Amniotic stem cell (primary cell): ENCODE data around the gene ZFYVE28.

Experiments
- DNase-seq: peaks from one replicate; lab custom pipeline; 2025; lab: John Stamatoyannopoulos, UW

The ZFYVE28 gene

DNA sequence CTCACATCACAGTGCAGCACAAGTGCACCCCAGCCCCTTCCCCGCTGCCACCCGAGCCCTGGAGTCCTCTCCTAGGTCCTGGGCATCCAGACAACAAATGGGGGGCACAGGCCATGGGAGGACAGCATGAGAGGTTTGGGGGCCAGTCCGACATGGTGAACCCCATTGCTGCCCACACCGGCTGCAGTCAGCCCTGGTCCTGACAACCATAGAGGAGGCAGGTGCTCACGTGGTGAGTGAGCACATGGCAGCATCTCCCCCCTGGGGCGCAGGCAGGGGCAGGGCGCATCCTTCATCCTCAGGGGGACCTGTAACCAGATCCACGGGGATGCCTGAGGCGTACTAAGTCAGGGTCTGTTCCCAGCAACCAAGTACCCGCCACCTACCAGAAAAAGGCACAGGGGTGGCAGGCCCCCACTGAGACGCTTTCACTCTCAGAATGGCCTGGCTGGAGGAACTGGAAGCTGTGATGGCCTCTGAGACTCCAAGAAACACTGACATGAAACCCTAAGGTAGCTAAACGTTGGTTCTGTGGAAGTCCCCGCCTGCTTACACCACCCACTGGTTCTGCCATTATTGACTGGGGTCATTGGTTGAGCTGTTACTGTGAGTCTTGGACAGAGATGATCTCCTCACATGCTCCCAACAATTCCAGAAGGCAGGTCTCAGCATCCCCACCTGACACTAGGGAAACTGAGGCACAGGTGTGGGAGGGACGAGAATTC is 6.5 kb downstream of the ZFYVE28 start:
- no peak for DNase-seq

- no peak for DNase-seq
Observed at GRCh38 chr4:2409381-2409783, 9.1 kb downstream of the ZFYVE28 start.

DNA sequence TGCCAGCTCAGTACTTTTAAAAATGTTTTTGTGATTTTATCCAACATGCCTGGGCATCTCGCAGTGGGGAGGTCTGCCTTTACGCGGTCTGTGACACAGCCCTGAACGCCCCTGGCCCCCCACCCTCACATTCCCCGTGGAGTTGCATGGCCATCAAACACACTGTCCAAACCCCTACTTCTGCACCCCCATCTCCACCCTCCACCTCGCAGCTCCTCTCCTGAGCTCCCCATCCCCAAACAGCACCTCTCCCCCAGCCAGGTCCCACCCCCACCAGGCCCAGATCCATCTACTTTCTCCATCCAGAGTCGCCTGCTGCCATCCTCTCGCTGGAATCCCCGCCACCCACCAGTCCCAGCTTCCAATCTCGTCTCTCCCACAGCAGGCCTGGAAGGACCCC is 9.5 kb downstream of the ZFYVE28 start:
- DNase-seq = no peak

DNA sequence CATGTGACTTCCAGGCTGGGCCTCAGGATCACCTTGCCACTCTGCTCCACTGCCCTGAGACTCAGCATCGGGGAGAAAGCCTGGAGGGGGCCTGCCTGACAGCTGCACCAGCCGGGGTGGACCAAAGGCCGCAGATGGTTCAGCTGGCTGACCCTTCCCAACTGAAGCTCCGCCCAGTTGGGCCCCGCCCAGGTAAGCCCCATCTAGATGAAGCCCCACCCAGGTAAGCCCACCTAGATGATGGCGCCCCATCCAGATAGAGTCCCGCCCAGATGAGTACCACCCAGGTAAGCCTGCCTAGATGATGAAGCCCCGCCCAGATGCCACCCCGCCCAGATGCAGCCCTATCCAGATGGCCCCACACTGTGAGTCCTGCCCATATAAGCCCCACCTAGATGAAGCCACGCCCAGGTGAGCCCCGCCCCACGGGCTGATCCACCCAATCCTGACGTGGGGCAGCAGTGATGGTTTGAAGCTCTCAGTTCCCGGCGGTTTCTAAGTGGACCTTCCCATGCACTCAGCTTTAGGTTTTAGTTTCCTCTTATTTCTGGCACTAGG is 10.0 kb downstream of the ZFYVE28 start:
- no peak for DNase-seq

GRCh38 chr4:2407991-2408342 is 10.5 kb downstream of the ZFYVE28 start:
- no peak for DNase-seq

- no peak for DNase-seq
Observed at GRCh38 chr4:2406920-2407319, 11.5 kb downstream of the ZFYVE28 start.

DNA sequence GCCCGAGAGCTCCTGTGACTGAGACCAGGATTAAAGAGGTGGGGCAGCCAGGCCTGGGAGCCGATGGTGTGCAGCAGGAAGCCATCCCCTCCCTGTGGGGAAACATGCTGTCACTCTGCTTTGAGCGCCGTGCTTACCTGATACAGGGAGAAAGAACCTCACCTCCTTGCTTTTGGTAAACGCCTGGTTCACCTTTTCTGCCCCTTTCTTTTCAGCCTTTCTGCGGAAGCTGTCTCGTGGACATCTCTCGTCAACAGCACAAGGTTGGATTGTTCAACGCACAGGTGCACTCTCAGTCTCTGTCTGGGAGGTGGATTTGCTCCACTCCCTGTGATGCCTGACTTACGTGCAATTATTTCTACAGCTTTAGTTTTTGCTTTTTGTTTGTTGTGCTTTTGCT is 12.0 kb downstream of the ZFYVE28 start:
- DNase-seq = no peak

DNA sequence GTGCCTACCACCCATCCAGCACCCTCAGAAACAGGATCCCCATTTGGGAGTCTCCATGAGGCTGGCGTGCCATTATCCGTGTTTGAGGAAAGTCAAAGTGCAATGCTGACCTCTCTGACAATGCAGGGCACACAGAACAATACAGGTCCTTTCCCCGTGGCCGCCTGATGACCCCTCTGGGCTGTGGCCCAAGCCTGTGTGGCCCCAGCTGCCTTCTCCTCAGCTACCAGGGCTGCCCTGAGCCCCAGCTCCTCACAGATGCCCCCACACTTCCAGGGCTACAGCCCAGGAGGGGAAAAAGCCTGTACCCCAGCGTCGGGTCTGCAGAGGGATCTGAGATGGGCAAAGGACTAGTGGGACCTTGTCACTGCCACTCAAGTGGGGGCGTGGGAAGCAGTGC is 15.5 kb downstream of the ZFYVE28 start:
- DNase-seq = no peak

DNA sequence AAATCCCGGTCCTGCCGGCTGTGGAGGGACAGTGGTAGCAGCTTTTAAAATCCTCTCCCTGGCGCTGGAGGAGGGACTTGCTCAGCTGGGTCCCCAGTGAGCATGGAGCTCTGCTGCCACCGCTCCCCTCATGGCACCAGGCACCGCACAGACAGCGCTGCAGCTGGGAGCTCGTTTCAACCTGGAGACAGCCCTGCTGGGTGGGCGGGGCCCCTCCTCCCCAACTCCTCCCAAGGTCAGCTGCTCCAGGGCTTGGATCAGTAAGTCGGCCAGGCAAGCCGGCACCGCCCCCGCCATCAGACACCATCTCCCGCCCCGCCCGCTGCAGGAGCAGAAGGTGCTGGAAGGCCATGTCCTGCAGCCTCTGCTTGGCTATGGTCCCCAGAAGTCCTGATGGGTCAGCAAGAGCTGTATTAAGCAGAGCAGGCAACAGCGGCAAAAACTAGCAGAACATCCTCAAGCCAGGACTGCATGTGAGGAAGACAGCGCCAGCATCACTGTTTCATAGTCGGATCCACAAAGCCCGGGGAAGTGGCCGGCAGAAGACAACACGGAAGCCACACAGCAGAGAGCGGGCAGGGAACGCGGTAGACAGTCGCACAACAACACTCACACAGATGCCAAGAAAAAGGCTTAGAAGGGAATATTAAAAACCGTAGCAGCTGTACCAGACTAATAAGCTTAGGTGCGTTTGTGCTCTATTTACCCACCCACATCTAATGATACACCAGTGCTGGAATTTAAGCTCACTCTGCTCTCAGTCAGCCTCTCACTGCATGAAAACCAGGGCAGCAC is 16.2 kb downstream of the ZFYVE28 start:
- no peak for DNase-seq

DNA sequence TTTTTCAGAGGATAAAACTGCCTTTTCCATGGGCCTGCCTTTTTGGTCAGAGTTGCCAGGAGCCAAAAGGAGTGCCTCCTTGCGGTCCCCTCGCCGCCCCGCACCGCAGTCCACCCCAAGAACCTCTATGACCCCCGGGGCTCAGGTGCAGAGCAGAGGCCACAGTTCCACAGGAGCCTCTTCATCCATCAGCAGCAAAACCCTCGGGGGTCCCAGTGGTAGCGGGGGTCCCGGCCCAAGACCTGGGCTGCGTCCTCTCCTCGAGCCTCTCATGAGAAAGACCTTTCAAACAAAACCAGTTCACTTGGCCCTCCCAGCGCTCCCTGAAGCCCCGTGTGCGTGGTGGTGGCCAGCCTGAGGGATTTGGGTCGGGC is 16.8 kb downstream of the ZFYVE28 start:
- no peak for DNase-seq

- no peak for DNase-seq
Observed at GRCh38 chr4:2400841-2401609, 17.4 kb downstream of the ZFYVE28 start.

- DNase-seq = no peak
Observed at GRCh38 chr4:2399631-2400190, 18.7 kb downstream of the ZFYVE28 start.

DNA sequence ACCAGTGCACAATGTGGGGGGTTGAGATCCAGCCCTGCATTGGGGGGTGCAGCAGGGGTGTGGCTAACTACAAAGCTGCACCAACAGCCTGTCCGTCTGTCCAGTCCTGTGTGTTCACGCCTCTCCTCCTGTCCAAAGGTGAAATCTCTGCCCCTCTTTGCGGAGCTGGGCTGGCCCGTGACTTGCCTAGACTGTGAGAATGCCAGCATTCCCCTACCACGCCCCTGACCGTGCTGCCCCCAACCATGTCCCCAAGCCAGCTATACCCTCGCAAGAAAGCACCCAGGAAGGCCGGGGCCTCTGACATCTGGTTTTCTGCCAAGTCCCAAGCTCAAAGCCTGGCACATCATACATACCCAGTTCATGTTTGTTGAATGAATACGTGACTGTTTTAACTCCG is 19.2 kb downstream of the ZFYVE28 start:
- no peak for DNase-seq

GRCh38 chr4:2397596-2398379 is 20.7 kb downstream of the ZFYVE28 start:
- no peak for DNase-seq

GRCh38 chr4:2396781-2397368 is 21.6 kb downstream of the ZFYVE28 start:
- no peak for DNase-seq

DNA sequence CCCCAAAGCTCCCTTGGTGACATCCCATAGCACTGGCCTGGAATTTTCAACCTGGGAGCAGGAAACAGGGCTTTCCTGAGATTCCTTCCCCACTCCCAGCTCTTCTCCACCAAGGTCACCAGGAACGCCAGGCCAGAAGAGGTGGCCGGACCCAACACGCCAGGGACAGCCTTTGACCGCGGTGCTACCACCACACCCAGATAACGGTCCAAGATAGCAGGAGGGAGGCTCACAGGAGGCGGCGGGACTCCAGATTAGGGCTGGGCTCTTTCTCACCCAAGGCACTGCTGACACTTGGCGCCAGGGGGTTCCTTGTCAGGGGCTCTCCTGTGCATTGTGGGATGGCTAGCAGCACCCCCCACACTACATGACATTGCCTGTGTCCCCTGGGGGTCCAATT is 22.9 kb downstream of the ZFYVE28 start:
- no peak for DNase-seq

DNA sequence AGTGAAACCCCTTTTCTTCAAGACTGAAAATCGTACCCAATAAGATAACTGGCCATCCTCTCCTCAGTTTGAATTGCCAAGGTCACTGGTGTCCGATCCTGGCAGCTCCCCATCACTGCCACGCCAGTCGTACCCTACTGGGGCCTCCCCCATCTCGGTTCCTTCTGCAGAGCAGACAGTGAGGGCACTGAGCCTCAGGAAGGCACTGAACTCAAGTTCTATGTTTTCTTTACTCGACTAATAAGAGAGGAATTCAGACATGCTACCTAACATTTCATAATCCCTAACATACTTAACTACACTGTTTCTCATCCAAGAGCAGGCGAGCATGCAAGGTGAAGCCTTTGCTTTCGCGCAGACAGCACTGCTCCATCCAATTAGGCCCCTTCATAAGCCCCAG is 23.4 kb downstream of the ZFYVE28 start:
- DNase-seq = no peak

DNA sequence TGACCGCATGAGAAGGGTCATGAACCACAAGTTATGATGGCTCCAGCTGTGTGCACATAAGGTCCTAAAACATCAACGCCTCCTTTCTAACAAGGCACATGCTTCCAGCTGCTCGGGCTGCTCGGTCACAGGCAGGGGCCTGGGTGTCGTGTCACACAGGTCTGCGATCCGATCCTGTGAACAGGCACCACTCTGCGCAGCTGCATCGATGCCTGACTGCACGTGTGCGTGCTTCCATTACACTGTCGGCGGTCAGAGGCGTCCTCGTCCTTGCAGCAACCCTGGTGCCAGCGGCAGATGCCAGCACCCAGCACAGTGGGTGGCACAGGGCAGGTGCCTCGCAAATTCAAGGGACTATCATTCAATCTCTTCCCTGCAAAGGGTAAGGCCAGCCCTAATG is 23.9 kb downstream of the ZFYVE28 start:
- DNase-seq = no peak

DNA sequence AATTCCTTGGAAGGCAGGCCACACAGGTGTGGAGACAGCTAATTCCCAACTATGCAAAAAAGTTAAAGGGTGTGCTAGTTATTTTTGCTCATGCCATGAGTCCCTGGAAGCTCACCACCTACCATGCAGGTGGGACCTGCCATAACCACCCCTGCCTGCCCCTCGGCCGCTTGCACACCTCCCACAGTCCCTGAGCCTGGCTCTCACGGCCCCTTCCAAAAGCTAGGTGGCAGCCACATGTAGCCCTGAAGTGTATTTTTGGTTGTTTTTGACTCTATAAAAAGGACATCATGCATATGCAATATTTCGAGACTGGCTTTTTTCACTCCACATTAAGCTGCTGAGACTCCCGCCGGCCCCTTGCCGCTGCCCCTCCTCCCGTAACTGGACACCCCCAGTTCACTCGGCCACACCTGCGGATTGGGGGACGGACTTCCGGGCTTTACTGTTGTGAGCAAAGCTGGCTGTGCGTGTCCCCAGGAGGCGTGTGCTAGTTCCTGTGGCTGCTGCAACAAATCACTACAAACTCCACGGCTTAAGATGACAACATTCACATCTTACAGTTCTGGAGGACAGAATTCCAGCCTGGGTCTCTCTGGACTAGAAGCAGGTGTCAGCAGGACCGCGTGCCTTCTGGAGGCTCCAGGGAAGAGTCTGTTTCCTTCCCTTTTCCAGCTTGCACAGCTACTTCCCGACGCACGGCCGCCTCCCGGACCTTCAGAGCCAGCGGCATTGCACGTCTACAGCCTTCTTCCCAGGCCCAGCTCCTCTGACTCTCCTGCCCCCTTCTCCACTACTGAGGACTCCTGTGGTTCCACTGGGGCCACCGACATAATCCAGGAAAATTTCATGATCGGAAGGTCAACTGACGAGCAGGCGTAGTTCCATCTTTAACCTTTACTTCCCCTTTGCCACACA is 24.8 kb downstream of the ZFYVE28 start:
- DNase-seq = no peak

DNA sequence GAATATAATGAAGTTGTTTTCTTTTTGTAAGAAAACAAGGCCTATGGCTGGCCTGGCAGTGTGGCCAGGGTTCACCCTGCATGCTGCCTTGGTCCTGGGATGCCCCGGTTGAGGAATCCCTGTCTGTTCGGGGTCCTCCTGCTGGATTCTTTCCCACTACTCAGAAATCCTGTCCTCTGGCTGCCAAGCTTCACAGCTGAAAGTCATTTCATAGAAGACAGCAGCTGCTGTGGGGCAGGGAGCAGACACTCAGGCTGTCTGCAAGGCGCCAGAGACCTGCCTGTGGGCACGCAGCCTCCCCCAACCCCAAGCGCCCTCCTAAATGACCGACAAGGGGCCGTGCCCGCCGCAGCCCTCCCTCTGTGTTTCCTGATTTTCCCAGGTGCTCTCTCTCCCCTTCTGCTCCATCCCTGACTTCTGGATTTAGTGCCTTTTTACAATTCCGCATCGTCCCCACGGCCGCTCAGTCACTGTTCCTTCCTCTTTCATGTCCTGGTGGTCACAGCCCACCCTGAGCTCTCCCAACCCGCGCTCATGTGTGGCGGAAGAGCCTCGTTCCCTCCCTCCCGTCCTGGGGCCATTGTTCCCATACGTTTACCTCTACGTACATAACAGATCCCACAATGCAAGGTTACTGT is 27.5 kb downstream of the ZFYVE28 start:
- DNase-seq = no peak
